Measurements from ENCODE around the gene TES. TPM values are rescaled to one million over a fixed set of nuclear protein-coding genes. Genes with fewer than 3 reads are reported as not detected.
A peak's percentile ranks its signal among the peaks of the same experiment; 100 is the strongest.

The TES gene
- total RNA-seq, 2 donors from 2014 or later: 292 to 317 TPM

DNA sequence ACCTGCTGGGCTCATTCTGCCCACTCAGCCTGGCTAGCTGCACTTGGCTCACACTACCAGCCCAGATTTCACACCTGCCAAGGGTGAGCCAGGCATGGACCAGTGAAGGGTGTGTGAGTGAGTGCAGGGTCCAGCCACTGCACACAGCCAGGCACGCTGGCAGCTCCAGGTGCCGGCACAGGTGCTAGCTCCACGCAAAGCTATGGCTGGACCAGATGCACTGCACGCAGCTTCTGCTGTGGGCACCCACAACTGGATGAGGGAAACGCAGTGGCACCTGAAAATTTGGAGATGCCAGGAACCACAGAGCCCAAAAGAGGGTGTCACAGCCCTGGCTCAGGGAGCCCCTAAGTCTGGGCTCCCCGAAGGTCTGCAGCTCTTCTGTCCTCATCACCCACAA, 24.9 kb upstream of the TES start:
- DNase-seq (ENCODE audit: low spot score): no peak
- intact Hi-C loops (cut with DNase I): no loop called here

DNA sequence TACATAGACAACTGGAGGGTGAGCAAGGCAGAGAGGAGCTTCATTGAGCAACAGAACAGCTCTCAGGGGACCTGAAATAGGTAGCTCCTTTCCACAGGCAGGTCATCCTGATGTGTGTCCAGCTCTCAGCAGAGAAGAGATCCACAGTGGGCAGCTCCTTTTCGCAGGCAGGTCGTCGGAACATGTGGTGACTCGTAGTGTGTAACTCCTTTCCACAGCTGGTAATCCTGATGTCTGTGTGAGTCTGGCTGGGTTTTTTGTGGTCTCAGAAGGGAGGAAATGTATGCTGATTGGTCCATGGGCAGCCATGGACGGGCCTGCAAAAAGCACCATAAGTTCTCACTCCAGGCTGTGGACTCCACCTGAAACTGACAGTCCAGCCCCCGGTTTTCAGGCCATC, 24.4 kb upstream of the TES start:
- intact Hi-C loops (cut with DNase I): no loop called here
- DNase-seq (ENCODE audit: low spot score): no peak

DNA sequence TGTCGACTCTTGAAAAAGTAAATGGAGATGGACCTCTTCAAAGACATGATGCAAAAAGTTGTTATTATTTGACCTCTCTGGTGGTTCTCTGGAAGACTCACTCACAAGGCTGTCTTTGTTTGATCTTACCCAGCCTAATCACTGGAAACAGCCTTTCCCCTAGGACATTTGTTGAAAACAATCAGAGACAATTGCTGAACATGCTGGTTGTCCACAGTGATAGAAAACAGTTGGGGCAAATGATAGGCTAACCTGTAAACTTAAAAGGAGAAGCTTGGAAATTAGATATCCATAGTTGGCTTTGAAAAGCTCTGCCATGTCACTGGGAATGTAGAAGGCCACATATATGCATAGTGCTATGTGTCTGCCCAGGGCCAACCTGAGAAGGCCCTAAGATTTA, 22.9 kb upstream of the TES start:
- intact Hi-C loops (cut with DNase I): no loop called here
- no peak for DNase-seq (ENCODE audit: low spot score)

DNA sequence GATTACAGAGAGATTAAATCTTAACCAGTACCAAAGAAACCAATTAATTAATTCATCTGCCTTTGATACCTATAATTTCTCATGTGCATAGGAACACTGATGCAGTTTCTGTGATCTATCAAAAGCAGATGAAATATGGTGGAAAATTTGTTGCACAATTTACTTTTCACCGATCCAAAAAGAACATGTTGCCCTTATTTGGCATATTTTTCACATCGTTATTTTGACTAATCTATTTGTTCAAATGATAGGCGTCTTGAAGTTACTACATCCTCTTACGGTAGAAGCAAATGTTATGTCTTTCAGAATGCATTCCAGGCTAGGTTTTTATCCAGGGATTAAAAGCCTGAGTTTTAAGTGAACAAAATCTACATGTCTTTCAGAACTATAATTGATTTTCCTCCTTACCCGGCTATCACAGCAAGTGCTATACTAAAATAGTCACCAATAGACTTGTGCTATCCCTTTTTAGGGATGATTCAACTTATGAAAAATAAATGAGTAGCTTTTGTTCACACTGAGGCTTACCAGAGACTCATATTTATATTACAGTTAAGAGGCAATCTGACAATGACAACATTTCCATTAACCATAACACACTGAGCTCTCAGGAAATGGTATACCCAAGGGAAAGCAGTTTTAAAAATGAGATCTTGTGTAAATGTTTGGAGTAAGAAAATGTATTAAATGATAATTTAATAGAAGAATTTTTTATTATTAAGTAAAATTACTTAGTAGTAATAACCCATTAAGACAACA, 16.8 kb upstream of the TES start:
- intact Hi-C loops (cut with DNase I): no loop called here
- DNase-seq (ENCODE audit: low spot score): no peak

DNA sequence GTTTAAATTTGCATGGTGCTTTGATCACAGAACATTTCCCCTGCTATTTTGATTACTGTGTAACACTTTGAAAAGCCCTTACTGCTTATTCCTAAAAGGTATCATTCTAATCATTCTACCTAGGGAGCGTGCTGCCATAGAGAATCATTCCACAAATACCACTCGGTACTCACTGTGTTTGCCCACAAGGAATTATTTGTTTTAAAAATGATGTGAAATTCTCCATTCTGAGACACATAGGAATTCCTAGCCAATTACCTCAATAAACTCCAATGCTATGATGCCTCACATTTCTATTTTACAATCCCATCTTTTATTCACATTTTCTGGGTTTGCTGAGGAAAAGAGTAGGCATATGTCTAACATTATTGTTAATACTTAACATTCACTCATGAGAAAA, 16.2 kb upstream of the TES start:
- DNase-seq (ENCODE audit: low spot score): no peak
- intact Hi-C loops (cut with DNase I): no loop called here

DNA sequence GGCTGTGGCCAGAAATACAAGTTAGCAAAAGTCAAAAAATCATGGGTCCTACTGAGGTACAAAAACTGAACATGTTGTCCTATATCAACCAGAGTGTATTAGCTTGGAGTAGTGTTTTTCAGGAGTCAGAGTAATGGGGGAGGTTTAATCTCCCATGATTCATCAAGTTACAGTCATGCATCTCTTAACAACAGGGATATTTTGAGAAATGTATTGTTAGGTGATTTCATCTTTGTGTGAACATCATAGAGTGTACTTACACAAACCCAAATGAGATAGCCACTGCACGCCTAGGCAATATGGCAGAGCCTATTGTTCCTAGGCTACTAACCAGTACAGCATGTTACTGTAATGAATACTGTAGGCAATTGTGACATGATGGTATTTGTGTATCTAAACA, 14.9 kb upstream of the TES start:
- intact Hi-C loops (cut with DNase I): loop anchor here in 1 of 2 donors (1.0 kb wide), 1 partner anchor 24 kb away; no protein-coding TSS in a partner anchor
- no peak for DNase-seq (ENCODE audit: low spot score)

DNA sequence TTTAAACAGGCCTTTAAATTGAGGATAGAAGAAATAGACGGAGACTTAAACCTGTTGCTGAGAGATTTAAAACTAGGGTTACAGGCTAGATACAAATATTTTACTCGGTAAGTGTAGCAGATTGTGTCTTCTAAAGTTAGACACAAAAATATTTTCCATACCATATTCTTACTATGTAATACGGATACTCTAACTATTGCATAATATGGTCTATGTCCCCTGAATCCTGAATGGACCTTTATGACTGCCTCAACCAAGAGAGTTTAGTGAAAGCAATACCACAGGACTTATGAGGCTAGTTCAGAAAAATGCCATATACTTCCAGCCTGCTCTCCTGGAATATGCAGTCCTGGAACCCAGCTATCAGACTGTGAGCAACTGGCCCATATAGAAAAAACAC, 13.4 kb upstream of the TES start:
- DNase-seq (ENCODE audit: low spot score): no peak
- intact Hi-C loops (cut with DNase I): no loop called here

DNA sequence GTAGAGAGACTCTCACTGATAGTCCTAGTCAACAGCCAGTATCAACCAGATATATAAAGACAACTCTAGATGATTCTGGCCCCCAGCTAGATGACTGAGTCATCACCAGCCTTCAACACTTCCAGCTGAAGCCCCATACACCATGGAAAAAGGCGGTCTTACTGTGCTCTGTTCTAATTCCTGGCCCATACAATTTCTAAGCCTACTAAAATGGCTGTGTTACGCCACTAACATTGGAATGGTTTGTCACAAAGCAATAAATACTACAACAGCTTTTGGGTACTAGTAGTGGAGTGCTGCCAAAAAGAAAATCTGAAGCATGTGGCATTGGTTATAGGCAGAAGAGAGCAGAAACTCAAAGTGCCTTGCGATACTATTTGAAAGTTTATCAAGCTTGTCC, 13.0 kb upstream of the TES start:
- no peak for DNase-seq (ENCODE audit: low spot score)
- intact Hi-C loops (cut with DNase I): no loop called here

DNA sequence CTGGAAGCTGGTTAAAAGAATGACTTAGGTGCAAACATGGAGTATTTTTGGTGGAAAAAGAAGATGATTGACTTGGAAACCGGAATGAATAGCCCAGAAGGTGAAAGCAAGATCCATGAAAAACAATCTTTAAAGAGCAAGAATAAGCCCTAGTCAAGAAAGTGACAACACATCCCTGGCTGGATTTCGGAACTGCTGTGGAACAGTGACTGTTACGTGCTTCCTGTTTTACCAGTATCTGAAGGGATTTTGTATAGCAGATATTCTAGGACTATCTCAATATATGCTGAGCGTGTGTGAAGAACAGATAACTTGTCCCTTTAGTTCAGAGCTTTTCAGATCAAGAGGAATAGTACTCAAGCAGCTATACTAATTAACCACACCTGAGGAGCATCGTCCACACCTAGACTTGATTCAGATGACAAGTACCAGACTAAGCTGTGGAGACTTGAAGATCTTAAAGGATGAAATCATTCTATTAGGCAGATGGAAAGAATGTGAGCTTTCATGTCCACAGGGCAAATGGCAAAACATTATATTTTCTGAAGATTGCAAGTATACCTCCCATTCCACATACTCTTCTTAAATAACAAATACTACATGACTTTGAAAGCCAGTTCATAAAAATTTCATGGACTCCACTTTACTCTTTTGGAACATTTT, 11.5 kb upstream of the TES start:
- no peak for DNase-seq (ENCODE audit: low spot score)
- intact Hi-C loops (cut with DNase I): no loop called here

DNA sequence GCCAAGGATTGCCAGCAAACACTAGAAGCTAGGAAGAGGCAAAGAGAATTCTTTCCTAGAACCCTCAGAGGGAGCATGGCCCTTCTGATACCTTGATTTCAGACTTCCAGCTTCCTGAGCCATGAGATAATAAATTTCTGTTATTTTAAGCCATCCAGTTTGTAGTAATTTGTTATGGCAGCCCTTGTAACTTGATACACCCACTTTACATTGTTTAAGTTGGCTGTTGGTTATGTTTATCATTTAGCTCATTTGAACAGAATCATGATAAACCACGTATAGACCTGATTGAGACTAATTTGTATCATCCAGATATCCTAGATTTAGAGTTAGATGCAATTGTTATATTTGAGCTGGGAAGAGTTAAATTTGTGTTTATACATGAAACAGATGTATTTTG, 9.4 kb upstream of the TES start:
- DNase-seq (ENCODE audit: low spot score): no peak
- intact Hi-C loops (cut with DNase I): no loop called here

DNA sequence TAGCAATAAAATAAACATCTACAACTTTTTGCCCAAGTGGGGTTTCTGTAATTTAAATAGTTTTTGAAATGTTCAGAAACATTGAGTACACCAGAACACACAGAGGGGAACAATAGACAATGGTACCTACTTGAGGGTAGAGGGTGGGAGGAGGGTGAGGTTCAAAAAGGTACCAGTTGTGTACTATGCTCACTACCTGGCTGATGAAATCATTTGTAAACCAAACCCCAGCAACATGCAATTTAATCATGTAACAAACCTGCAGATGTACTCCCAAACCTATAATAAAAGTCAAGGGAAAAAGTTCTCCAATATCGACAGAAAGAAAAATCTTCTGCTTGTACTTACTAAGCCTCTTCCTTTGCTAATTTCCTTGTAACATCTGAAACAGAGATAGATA, 4.2 kb upstream of the TES start:
- DNase-seq (ENCODE audit: low spot score): no peak
- intact Hi-C loops (cut with DNase I): no loop called here

DNA sequence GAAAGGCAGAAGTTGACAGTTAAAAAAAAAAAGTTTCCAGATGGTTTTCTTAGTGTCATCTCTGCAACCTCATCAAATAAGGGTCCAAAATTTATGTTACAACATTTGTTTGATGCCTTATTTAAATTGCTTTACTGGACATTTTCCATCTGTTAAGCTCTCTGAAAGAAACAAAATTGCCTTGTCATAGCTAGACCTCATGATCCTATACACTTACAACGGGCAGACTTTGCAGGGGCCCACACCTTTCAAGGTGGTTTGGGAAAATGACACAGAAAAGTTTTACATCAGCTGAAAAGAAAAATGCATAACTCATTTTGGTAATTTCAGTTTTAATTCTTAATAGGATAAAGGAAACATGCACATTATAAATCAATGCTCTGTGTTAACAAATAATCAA, 1.4 kb upstream of the TES start:
- intact Hi-C loops (cut with DNase I): no loop called here

DNA sequence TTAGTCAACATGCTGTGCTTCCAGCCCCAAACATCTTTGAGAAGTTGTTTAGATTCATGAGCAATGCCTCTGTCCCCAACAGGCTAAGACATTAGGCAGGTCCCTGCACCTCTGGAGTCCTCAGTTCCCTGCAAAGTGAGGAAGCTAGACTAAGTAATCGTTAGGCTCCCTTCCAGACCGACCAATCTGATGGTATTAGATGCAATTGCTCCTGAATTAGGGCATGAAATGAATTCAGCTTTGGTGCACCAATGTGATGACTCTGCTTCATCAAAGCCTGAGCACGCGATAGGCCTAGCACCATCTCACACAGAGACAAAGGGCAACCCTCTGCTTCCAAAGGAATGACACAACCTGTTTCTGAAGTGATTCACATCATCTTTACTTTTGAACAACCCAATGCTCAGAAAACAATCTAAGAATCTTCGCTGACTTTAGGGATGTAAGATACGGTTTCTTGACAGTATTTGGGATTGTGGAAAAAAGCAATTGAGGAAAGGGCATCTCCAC, 723 bp upstream of the TES start:
- no peak for DNase-seq (ENCODE audit: low spot score)
- intact Hi-C loops (cut with DNase I): no loop called here

More for the DNA sequence above, 1.4 kb upstream of the TES start:
- no peak for DNase-seq (ENCODE audit: low spot score)

DNA sequence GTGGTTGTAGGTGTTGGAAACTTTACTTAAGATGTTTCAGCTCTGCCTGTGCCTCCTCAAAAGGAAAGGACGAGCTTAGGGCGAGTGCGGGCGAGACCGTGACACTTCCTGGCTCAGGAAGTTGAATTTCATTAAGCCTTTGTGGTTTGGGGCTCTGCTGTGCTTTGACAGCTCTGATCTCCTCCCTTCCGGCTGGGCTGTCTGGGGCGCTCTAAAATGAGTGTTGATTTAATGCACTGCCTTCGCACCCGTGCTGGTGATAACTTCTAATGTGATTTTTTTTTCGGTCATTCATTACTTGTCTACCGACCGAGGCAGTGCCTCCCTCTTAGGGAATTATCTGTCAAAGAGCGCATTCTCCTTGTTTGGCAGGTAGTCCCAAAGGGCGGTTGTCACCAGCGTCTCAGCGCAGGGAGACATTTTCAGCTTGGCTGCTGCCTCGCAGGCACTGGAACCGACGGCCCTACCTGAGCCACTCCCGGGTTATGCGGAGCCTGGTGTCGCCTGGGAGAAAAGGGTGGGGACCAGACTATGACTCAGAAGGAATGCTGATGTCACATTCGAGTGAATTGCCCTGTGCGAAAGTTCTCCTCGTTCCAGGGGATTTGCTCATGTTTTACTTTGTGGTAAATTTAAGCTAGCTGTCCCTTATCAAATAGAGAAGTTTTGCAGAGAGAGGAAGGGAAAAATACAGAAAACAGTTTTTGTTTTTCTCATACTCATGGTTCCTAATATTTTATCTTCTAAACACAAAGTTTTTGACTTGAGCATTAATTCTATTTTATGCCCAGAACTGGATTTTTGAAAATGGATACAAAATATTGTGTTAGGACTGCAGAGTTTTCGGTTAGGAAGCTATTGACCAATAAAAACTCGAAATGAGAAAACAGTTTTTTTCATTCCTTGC, 920 bp downstream of the TES start:
- peak; percentile 91 for DNase-seq (ENCODE audit: low spot score)
- intact Hi-C loops (cut with DNase I): no loop called here

DNA sequence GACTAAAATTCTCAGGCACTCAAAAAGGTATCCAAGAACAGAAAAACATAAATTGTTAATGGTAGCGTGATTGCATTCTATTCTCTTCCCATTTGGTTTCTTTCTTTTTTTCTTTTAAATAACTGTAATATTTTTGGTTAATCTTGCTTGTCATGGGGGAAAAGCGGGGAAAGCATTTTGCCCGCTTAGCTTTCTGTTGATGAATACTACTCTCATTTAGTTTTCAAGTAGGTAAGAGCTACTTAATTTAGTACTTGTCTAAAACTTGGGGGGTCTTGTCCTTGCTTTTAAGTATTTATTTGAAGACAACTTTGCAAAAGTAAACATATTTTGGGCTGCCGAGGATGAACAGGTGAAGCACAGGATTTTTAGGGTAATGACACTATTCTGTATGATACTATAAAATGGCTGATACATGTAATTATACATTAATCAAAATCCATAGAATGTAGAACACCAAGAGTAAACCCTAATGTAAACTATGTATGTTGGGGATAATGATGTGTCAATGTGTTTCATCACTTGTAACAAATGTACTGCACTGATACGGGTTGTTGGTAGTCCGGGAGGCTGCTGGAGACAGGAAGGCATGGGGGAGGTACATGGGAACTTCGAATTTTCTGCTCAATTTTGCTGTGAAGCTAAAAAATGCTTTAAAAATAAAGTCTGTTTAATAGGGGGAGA, 1.7 kb downstream of the TES start:
- DNase-seq (ENCODE audit: low spot score): no peak
- intact Hi-C loops (cut with DNase I): no loop called here

DNA sequence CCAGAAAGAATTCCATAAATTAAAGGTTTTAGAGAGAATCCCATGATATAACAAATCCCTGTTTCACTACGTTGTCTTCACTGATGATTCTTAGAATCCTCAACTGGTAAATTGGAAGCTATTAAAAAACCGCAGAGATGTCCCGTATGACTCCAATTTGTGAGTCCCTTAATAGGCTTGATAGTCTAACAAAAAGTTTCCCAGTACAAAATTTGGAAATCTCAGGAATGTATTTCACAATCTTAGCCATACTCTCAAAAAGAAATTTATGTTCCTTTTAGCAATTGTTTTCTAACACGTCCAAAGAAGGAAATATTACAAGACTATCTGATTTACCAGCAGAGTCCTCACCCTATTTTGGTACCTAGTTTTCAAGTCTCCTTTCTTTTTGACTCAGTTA, 2.5 kb downstream of the TES start:
- no peak for DNase-seq (ENCODE audit: low spot score)
- intact Hi-C loops (cut with DNase I): no loop called here

DNA sequence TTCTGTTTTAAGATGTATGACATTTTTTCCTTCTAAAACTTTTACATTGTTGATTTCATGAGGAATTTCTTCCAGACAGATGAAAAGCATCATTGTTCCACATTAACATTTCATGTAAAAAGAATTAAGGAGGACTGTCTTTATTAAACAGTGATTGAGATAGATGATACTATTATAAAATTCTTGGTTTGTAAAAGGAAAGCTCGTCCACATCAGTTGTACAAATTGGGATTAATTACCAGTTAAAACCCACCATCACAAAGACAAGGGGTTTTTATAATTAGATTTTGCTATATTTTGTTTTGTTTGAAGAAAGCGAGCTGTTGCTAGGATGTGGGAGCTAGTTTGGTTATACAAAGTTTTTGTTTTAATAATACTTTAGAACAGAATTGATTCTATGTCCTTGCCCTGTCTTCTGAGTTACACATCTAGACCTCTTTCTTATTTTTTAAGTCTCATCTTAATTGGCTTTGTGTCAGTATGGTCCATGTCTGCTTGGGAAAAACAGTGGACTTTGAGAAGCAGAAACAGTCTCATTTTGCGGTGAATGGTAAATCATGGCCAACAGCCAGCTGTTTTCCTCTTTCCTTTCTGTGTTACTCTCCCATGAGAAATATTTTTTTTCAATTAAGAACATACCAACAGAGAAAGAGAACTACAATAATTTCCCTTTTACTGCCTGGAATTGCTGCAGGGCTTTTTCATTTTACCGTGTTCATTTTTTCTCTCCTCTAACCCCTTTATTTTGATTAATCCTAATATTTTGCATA, 3.2 kb downstream of the TES start:
- intact Hi-C loops (cut with DNase I): no loop called here
- no peak for DNase-seq (ENCODE audit: low spot score)

DNA sequence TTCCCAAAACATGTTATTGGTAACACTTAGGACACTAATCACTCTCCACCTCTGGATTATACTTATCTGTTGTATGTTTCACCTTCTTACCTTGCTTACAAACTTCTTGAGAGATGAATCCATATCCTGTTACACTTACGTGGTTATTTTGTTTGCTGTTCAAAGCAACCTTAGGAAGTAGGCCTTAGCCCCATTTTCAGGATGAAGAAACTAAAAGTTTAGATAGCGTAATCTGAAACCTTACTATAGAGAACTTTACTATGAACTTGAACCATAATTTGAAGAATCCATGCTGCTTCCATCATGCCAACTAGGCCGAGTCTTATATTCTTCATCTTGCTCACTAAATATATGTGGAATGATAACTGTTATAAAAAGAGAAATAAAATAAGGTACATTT, 4.6 kb downstream of the TES start:
- intact Hi-C loops (cut with DNase I): no loop called here
- no peak for DNase-seq (ENCODE audit: low spot score)

DNA sequence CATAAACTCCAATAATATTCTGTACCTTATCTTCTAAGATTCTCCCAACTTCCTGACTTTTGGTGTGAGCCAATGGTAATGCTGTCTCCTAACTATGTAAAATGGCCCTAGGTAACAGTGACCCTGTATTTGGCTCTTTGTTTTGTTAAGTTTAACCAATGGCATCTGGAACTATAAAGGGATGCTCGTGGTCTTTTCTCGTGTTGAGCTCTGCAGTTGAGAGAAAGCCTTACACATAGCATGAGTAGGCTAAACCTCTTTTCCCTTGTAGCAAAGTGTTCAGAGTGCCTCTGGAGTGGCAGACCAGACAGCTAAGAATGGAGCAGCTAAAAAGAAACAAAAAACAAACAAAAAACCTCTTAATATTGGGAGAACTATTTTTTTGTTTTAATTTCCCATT, 5.2 kb downstream of the TES start:
- DNase-seq (ENCODE audit: low spot score): no peak
- intact Hi-C loops (cut with DNase I): no loop called here

Data from posterior vena cava (tissue), 2 donors.